Cardiac atrium fibroblast (primary cell): ENCODE results near the gene SNCB. TPM values are rescaled to one million over a fixed set of nuclear protein-coding genes. Genes with fewer than 3 reads are reported as not detected.

Experiments used
- total RNA-seq: library from RNA; depleted of rRNA; stranded (reverse); fragments of >200 nt; gene quantifications from 2 replicates; pipeline ENCODE4 v1.2.3, GENCODE V29; 2015

SNCB gene
- not detected in 2 replicates for total RNA-seq

GRCh38 chr5:176629853-176630680 lies at the start of gene SNCB, which contains the start of gene EIF4E1B:
Gene SNCB, minus strand, starts transcription at chr5:176630534. Its CDS starts 880 bp downstream, at chr5:176629654.
Gene EIF4E1B, plus strand, starts transcription at chr5:176630675. Its CDS starts 12,113 bp downstream, at chr5:176642788.

GRCh38 chr5:176647030-176647842 lies 16.9 kb upstream of the SNCB start, which contains the start of gene TSPAN17:
Gene TSPAN17, plus strand, starts transcription at chr5:176647484. Its CDS starts 132 bp downstream, at chr5:176647616.

GRCh38 chr5:176609724-176610434 lies 20.5 kb downstream of the SNCB start, which contains the start of gene GPRIN1:
Gene GPRIN1, minus strand, starts transcription at chr5:176610156. Its CDS starts 10,322 bp downstream, at chr5:176599834.

Other genes starting within 250 kb of the SNCB start
- gene NOP16, start 241.9 kb downstream of the SNCB start, total RNA-seq = 13.3 and 19.3 TPM in 2 replicates
- gene HIGD2A, start 241.8 kb downstream of the SNCB start, total RNA-seq = 85.7 and 124 TPM in 2 replicates
- gene CLTB, start 214.0 kb downstream of the SNCB start, total RNA-seq = 86.3 and 98.0 TPM in 2 replicates
- gene FAF2, start 182.1 kb downstream of the SNCB start, total RNA-seq = 32.7 and 35.2 TPM in 2 replicates
- gene RNF44, start 93.1 kb downstream of the SNCB start, total RNA-seq = 2.9 and 4.9 TPM in 2 replicates
- gene CDHR2, start 81.2 kb downstream of the SNCB start, total RNA-seq = not detected in 2 replicates
- gene GPRIN1, start 20.4 kb downstream of the SNCB start, total RNA-seq = 2.7 and 3.7 TPM in 2 replicates
- not detected in 2 replicates for gene EIF4E1B, start 141 bp upstream of the SNCB start, total RNA-seq
- gene TSPAN17, start 16.9 kb upstream of the SNCB start, total RNA-seq = 19.1 and 27.4 TPM in 2 replicates
- gene UNC5A, start 180.0 kb upstream of the SNCB start, total RNA-seq = 0.54 and 0.97 TPM in 2 replicates